Activated naive CD4-positive, alpha-beta T cell treated with anti-CD3 and anti-CD28 coated beads, Interleukin-2, amount 50 U/mL, for 24 hours (primary cell): ENCODE data around the gene ASAP3.
A peak's percentile ranks its signal among the peaks of the same experiment; 100 is the strongest.

Experiments used
- H3K27ac Mint-ChIP-seq: one replicate; pipeline ENCODE4 v1.8.0; 2021; ENCODE audit warnings: mild to moderate bottlenecking, mixed read lengths
- H3K27me3 Mint-ChIP-seq: one replicate; pipeline ENCODE4 v1.8.0; 2021; ENCODE audit warnings: mixed read lengths
- H3K36me3 Mint-ChIP-seq: one replicate; pipeline ENCODE4 v1.8.0; 2021; ENCODE audit warnings: mixed read lengths
- H3K4me1 Mint-ChIP-seq: one replicate; pipeline ENCODE4 v1.8.0; 2021; ENCODE audit warnings: mixed read lengths
- H3K4me3 Mint-ChIP-seq: one replicate; pipeline ENCODE4 v1.8.0; 2021; ENCODE audit warnings: mild to moderate bottlenecking, mixed read lengths
- H3K9me3 Mint-ChIP-seq: one replicate; pipeline ENCODE4 v1.8.0; 2021; ENCODE audit warnings: mixed read lengths

ASAP3 gene

GRCh38 chr1:23403735-23404486 lies 80.1 kb downstream of the ASAP3 start:
- Mint-ChIP-seq H3K9me3 (no peaks in the 10 kb centered on the region), H3K27me3 (no peaks in the 10 kb centered on the region), H3K27ac (no peak overlapping the region), H3K36me3 (peaks cover 3% of the 10 kb centered on the region), H3K4me1 (peaks cover 8% of the 10 kb centered on the region), H3K4me3 (no peak overlapping the region)

- no peak overlapping the region for H3K27ac Mint-ChIP-seq
- H3K27me3 Mint-ChIP-seq = no peaks in the 10 kb centered on the region
- peaks cover 8% of the 10 kb centered on the region for H3K4me1 Mint-ChIP-seq
- H3K9me3 Mint-ChIP-seq = no peaks in the 10 kb centered on the region
- no peak overlapping the region for H3K4me3 Mint-ChIP-seq
- H3K36me3 Mint-ChIP-seq = peaks cover 3% of the 10 kb centered on the region
These were observed 80.6 kb downstream of the ASAP3 start for GRCh38 chr1:23403355-23403734.

DNA sequence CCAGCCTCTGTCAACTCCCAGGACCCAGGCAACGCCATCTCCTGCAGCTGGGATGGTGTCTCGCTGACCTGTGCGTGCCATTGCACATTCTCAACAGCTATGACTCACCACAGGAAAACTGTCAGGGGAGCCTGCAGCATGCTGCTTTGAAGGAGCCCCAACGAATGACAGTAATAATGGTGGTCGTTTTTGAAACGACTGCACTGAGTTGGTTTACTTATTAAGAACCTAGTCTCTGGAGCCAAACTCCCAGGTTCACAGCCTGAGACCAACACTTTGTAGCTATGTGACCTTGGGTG lies 81.0 kb downstream of the ASAP3 start:
- Mint-ChIP-seq H3K9me3 (no peaks in the 10 kb centered on the region), H3K4me1 (peaks cover 8% of the 10 kb centered on the region), H3K36me3 (peaks cover 3% of the 10 kb centered on the region), H3K4me3 (no peak overlapping the region), H3K27me3 (no peaks in the 10 kb centered on the region), H3K27ac (no peak overlapping the region)

DNA sequence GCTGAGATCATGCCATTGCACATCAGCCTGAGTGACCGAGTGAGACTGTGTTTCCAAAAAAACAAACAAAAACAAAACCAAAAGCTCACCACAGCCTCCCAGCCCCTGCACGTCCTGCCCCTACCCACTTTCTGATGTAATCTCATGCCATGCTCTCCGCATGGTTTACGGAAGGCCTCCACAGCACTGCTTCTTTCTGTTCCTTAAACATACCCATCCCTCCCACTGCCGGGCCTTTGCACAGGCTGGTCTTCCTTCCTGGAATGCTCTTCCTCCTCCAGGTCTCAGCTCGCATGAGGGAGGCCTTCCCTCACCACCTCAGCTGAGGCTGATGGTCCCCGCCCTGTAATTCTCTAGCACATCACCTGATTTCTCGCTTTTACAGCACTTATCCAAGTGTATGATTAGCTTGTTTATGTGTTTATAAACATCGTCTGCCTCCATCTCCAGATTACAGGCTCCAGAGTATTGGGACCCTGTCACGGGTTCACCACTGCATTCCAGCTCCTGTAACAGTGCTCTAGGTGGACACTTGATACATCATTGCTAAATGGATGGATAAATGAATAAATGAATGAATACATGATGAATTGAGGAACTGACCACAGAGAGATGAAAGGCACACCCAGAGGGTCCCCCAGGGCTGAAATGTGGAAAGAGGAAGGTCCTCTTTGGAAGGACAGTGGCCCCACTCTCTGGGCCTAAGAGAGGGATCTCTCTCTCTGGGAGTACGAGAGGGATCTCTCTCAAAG lies 81.5 kb downstream of the ASAP3 start:
- Mint-ChIP-seq H3K9me3 (no peaks in the 10 kb centered on the region), H3K4me3 (no peak overlapping the region), H3K36me3 (peaks cover 3% of the 10 kb centered on the region), H3K27ac (no peak overlapping the region), H3K4me1 (peaks cover 8% of the 10 kb centered on the region), H3K27me3 (no peaks in the 10 kb centered on the region)

DNA sequence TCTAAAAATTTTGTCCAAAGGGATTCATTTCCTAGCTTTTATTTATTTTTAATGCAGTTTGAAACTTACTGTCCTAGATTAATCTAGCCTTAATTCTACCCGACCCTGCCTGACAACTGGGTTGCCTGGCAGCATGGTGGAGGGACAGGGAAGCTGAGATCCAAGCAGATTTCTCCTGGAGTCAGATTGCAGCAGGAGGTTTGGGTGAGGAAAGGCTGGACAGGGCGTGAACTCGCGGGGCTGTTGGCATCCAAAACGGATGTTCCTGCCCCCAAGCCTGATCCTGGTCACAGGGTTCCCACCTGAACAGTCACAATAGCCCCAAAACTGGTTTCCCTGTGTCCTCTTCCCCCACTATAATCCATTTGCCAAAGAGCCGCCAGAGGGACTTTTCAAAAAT lies 82.7 kb downstream of the ASAP3 start:
- no peaks in the 10 kb centered on the region for H3K9me3 Mint-ChIP-seq
- no peaks in the 10 kb centered on the region for H3K27me3 Mint-ChIP-seq
- no peak overlapping the region for H3K27ac Mint-ChIP-seq

DNA sequence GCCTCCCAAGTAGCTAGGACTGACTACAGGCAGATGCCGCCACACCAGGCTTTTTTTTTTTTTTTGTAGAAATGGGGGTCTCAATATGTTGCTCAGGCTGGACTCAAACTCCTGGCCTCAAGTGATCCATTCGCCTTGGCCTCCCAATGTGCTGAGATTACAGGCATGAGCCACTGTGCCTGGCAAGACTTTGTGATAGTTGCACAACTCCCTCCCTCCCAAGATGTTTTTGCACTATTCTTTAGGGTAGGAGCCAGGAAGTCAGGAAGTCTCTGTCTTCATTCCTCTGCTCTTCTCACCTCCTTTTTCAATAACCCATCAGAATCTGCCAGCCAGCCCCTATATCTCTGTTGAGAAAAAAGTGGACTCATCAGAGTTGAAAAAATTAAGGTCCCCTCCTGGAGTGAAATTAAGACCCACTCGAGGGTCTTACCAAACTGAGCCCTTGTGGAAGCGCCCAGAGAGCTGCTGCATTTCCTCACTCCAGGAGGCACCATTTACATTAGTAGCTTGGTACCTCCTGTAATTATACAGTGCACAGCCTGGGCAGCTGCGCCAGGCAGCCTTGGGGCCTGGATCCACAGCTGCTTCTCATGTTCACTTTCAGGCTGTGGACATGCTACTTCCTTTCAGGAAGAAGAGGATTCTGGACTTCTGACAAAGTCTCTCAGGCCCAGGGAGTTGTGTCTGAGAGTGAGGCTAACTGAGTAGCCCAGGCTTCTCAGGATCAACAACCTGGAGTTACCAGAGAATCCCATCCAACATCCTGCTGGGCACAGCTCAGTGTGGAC lies 83.5 kb downstream of the ASAP3 start:
- H3K27me3 Mint-ChIP-seq = no peaks in the 10 kb centered on the region
- H3K36me3 Mint-ChIP-seq = peaks cover 6% of the 10 kb centered on the region
- no peak overlapping the region for H3K4me3 Mint-ChIP-seq
- H3K4me1 Mint-ChIP-seq = peaks cover 8% of the 10 kb centered on the region
- no peaks in the 10 kb centered on the region for H3K9me3 Mint-ChIP-seq
- no peak overlapping the region for H3K27ac Mint-ChIP-seq

More for the DNA sequence above, 82.7 kb downstream of the ASAP3 start:
- Mint-ChIP-seq H3K4me3 (no peak overlapping the region), H3K4me1 (peaks cover 8% of the 10 kb centered on the region), H3K36me3 (peaks cover 3% of the 10 kb centered on the region)

DNA sequence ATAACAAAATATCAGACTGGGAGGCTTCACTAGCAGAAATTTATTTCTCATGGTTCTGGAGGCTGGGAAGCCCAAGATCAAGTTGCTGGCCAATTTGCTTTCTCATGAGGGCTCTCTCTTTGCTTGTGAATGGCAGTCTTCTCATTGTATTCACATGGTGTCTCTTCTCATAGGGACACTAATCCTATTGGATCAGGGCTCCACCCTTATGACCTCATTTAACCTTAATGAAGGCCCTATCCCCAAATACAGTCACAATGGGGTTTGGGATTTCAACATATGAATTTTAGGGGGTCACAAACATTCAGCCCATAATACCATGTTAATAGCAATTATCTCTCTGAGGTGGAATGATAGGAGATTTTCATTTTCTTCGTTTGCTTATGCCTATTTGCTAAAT lies 84.8 kb downstream of the ASAP3 start:
- no peaks in the 10 kb centered on the region for H3K27me3 Mint-ChIP-seq
- H3K9me3 Mint-ChIP-seq = no peaks in the 10 kb centered on the region
- peaks cover 9% of the 10 kb centered on the region for H3K36me3 Mint-ChIP-seq
- H3K27ac Mint-ChIP-seq = no peak overlapping the region
- peaks cover 6% of the 10 kb centered on the region for H3K4me1 Mint-ChIP-seq
- H3K4me3 Mint-ChIP-seq = no peak overlapping the region

GRCh38 chr1:23397908-23398307 lies 86.1 kb downstream of the ASAP3 start:
- Mint-ChIP-seq H3K4me3 (no peak overlapping the region), H3K27me3 (no peaks in the 10 kb centered on the region), H3K9me3 (no peaks in the 10 kb centered on the region), H3K4me1 (no peaks in the 10 kb centered on the region), H3K36me3 (peaks cover 9% of the 10 kb centered on the region), H3K27ac (no peak overlapping the region)

GRCh38 chr1:23396380-23396779 lies 87.6 kb downstream of the ASAP3 start:
- Mint-ChIP-seq H3K36me3 (peaks cover 5% of the 10 kb centered on the region), H3K27me3 (no peaks in the 10 kb centered on the region), H3K4me3 (no peak overlapping the region), H3K27ac (no peak overlapping the region), H3K4me1 (no peaks in the 10 kb centered on the region), H3K9me3 (no peaks in the 10 kb centered on the region)

GRCh38 chr1:23395849-23396248 lies 88.1 kb downstream of the ASAP3 start:
- no peak overlapping the region for H3K4me3 Mint-ChIP-seq
- no peaks in the 10 kb centered on the region for H3K9me3 Mint-ChIP-seq
- peak overlapping the region; percentile 42 for H3K27ac Mint-ChIP-seq
- no peaks in the 10 kb centered on the region for H3K27me3 Mint-ChIP-seq
- H3K4me1 Mint-ChIP-seq = no peaks in the 10 kb centered on the region
- H3K36me3 Mint-ChIP-seq = peaks cover 5% of the 10 kb centered on the region

DNA sequence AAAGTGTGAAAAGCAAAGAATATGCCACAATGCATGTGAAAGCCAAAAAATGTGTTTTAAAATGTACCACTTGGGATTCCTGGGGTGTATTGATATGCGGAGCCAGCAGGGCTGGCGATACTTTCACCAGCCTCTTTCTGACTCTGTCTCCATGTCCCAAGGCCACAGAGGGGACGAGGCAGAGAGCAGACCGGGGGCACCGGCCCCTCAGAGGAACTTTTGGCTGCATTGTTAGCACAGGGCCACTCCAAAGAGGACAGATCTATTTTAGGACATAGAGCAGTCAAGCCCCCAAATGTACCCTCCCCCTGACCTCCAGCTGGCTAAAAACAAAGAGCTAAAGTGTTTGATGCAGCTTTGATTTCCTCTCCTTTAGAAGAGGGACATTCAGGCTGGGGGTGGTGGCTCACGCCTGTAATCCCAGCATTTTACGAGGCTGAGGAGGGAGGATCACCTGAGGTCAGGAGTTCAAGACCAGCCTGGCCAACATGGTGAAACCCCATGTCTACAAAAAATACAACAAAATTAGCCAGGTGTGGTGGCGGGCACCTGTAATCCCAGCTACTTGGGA lies 88.7 kb downstream of the ASAP3 start:
- no peak overlapping the region for H3K4me3 Mint-ChIP-seq
- no peak overlapping the region for H3K27ac Mint-ChIP-seq
- H3K36me3 Mint-ChIP-seq = peaks cover 5% of the 10 kb centered on the region
- H3K4me1 Mint-ChIP-seq = no peaks in the 10 kb centered on the region
- H3K27me3 Mint-ChIP-seq = no peaks in the 10 kb centered on the region
- no peaks in the 10 kb centered on the region for H3K9me3 Mint-ChIP-seq

GRCh38 chr1:23394684-23395083 lies 89.3 kb downstream of the ASAP3 start:
- Mint-ChIP-seq H3K27me3 (no peaks in the 10 kb centered on the region), H3K4me1 (no peaks in the 10 kb centered on the region), H3K4me3 (no peak overlapping the region), H3K27ac (no peak overlapping the region), H3K9me3 (no peaks in the 10 kb centered on the region), H3K36me3 (peaks cover 5% of the 10 kb centered on the region)

GRCh38 chr1:23394181-23394580 lies 89.8 kb downstream of the ASAP3 start:
- Mint-ChIP-seq H3K27ac (no peak overlapping the region), H3K36me3 (peaks cover 5% of the 10 kb centered on the region), H3K9me3 (no peaks in the 10 kb centered on the region), H3K4me1 (no peaks in the 10 kb centered on the region), H3K4me3 (no peak overlapping the region), H3K27me3 (no peaks in the 10 kb centered on the region)

DNA sequence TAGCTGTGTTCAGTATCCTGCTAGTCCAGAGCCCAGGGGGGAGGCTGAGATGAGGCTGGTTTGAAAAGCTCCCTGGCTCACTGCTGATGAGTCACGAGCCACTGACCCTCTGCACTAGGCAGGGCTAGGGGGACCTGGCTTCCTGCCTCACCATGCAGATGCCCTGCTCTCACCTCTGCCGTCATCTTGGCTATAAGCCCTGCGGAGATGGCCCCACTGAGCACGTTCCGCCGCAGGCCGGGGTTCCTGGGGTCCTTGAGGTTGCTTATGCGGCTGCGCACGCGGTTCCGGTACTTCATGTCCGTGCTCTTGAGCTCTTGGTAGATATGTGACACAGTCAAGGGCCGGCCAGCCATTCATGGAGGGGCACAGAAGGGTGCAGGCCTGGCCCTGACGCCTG lies 90.3 kb downstream of the ASAP3 start:
- H3K4me3 Mint-ChIP-seq = no peak overlapping the region
- no peaks in the 10 kb centered on the region for H3K9me3 Mint-ChIP-seq
- no peaks in the 10 kb centered on the region for H3K4me1 Mint-ChIP-seq
- H3K27me3 Mint-ChIP-seq = no peaks in the 10 kb centered on the region
- no peak overlapping the region for H3K27ac Mint-ChIP-seq
- peaks cover 5% of the 10 kb centered on the region for H3K36me3 Mint-ChIP-seq

- Mint-ChIP-seq H3K27ac (no peak overlapping the region), H3K27me3 (no peaks in the 10 kb centered on the region), H3K4me1 (no peaks in the 10 kb centered on the region), H3K36me3 (peaks cover 5% of the 10 kb centered on the region), H3K9me3 (no peaks in the 10 kb centered on the region), H3K4me3 (no peak overlapping the region)
These were observed 91.7 kb downstream of the ASAP3 start for GRCh38 chr1:23392125-23392855.
